ENCODE results near the gene ASF1B.

GRCh38 chr19:14073261-14073924, 63.0 kb downstream of the ASF1B start:
- TF ChIP-seq, protein P1, sequence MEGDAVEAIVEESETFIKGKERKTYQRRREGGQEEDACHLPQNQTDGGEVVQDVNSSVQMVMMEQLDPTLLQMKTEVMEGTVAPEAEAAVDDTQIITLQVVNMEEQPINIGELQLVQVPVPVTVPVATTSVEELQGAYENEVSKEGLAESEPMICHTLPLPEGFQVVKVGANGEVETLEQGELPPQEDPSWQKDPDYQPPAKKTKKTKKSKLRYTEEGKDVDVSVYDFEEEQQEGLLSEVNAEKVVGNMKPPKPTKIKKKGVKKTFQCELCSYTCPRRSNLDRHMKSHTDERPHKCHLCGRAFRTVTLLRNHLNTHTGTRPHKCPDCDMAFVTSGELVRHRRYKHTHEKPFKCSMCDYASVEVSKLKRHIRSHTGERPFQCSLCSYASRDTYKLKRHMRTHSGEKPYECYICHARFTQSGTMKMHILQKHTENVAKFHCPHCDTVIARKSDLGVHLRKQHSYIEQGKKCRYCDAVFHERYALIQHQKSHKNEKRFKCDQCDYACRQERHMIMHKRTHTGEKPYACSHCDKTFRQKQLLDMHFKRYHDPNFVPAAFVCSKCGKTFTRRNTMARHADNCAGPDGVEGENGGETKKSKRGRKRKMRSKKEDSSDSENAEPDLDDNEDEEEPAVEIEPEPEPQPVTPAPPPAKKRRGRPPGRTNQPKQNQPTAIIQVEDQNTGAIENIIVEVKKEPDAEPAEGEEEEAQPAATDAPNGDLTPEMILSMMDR (conservative IDR thresholded peaks at IDR 0.05): no peak
- TF ChIP-seq EZH2 (IDR thresholded peaks at IDR 0.05; ENCODE audit: low read depth): no peak
